ENCODE data around the gene PNMA1. TPM values are rescaled to one million over a fixed set of nuclear protein-coding genes. Genes with fewer than 3 reads are reported as not detected.
A peak's percentile ranks its signal among the peaks of the same experiment; 100 is the strongest.

The PNMA1 gene
- total RNA-seq, 4 donors from 2014 or later = 4.6 to 8.5 (median 6.6) TPM

GRCh38 chr14:73744175-73744867 is 30.1 kb upstream of the PNMA1 start:
- DNase-seq (ENCODE audit: low spot score in 2 of 2) = no peak
- no peak overlapping the region for H3K4me3 ChIP-seq (ENCODE audit: low read depth, poor library complexity, severe bottlenecking)
- intact Hi-C loops (cut with DNase I; ENCODE audit: low total_unique reads) = no loop called here
- TF ChIP-seq CTCF (IDR thresholded peaks at IDR 0.05) = no peak
- TF ChIP-seq POLR2A (IDR thresholded peaks at IDR 0.05) = no peak
- 35 to 36% methylated on average over 6 to 7 of the region's 7 CpGs for WGBS, 2 donors

GRCh38 chr14:73743431-73743931 is 29.3 kb upstream of the PNMA1 start:
- peak in 1 of 2 donors; percentile 90 for DNase-seq (ENCODE audit: low spot score in 2 of 2)
- intact Hi-C loops (cut with DNase I; ENCODE audit: low total_unique reads) = no loop called here
- no peak for TF ChIP-seq CTCF (IDR thresholded peaks at IDR 0.05)
- no peak for TF ChIP-seq POLR2A (IDR thresholded peaks at IDR 0.05)
- 23 to 42% methylated on average over 11 of the region's 11 CpGs for WGBS, 2 donors
- H3K4me3 ChIP-seq (ENCODE audit: low read depth, poor library complexity, severe bottlenecking) = no peak overlapping the region

DNA sequence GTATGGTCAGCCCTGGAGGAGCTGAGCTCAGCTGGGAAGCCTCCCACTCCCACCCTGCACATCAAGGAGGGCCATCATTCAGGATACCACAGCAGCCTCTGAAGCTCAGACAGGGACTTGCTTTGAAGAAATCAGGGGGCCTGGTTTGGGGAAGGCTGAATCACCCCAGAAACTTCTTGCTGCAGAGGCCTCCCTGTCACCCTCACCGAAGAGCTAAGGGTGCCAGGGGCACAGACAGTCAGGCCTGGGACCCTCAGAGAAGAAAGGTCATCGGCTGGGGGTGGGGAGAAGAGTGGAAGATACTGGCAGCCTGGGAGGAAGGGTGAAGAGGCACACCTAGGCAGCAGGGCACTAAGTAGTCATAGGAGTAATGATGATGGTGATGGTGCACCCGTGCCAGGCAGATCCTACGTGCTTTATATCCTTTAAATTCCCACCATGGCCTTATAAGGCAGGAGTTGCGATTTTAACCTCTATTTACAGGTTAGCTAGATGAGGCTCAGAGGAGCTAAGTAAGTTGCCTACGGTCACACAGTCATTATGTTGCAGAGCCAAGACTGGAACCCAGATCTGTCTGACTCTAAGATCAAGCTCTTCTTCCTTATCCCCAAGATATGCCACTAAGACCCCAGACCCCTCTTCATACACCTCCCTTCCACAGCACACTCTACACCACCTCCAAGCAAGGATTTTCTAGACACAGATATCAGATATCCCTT is 28.5 kb upstream of the PNMA1 start:
- no peak for TF ChIP-seq CTCF (IDR thresholded peaks at IDR 0.05)
- TF ChIP-seq POLR2A (IDR thresholded peaks at IDR 0.05) = no peak
- intact Hi-C loops (cut with DNase I; ENCODE audit: low total_unique reads) = no loop called here
- DNase-seq (ENCODE audit: low spot score in 2 of 2) = no peak
- 37 to 42% methylated on average over 6 of the region's 6 CpGs for WGBS, 2 donors
- H3K4me3 ChIP-seq (ENCODE audit: low read depth, poor library complexity, severe bottlenecking) = no peak overlapping the region

- H3K4me3 ChIP-seq (ENCODE audit: low read depth, poor library complexity, severe bottlenecking) = no peak overlapping the region
- intact Hi-C loops (cut with DNase I; ENCODE audit: low total_unique reads) = no loop called here
- 8 to 20% methylated on average over 15 to 17 of the region's 17 CpGs for WGBS, 2 donors
- DNase-seq (ENCODE audit: low spot score in 2 of 2) = peak in 1 of 2 donors; percentile 89
- no peak for TF ChIP-seq CTCF (IDR thresholded peaks at IDR 0.05)
- TF ChIP-seq POLR2A (IDR thresholded peaks at IDR 0.05) = no peak
These were observed 27.8 kb upstream of the PNMA1 start for GRCh38 chr14:73741876-73742519.

GRCh38 chr14:73741386-73741875 is 27.2 kb upstream of the PNMA1 start:
- H3K4me3 ChIP-seq (ENCODE audit: low read depth, poor library complexity, severe bottlenecking) = no peak overlapping the region
- DNase-seq (ENCODE audit: low spot score in 2 of 2) = peak in 1 of 2 donors; percentile 95
- TF ChIP-seq CTCF (IDR thresholded peaks at IDR 0.05) = no peak
- TF ChIP-seq POLR2A (IDR thresholded peaks at IDR 0.05) = no peak
- WGBS, 2 donors = 1 to 2% methylated on average over 12 of the region's 12 CpGs
- intact Hi-C loops (cut with DNase I; ENCODE audit: low total_unique reads) = no loop called here
